Measurements from ENCODE around the gene CHST14. TPM values are rescaled to one million over a fixed set of nuclear protein-coding genes. Genes with fewer than 3 reads are reported as not detected.

Gene CHST14
- polyA plus RNA-seq, 2 of the 4 experiments (the other 2 are of a cell fraction), result 8.6 to 11.0 TPM

GRCh38 chr15:40472171-40472727 lies 1.5 kb downstream of the CHST14 start:
- H3K4me3 ChIP-seq, result peak overlapping the region; percentile 96
- WGBS (ENCODE audit: missing lambda C conversion rate), result 98% methylated on average over 6 of the region's 9 CpGs
- DNase-seq (ENCODE audit: low read depth in 1 of 2, low spot score in 1 of 2) (no peak), ATAC-seq (no peak), FAIRE-seq (no peak)
- peaks cover 12% of the 10 kb centered on the region for H3K4me1 ChIP-seq
- H3K9me3 ChIP-seq, result no peaks in the 10 kb centered on the region
- ChIA-PET CTCF (interaction anchor here (1.6 to 1.8 kb wide), 2 partner anchors 35 to 128 kb away, joined by 3 to 5 read pairs; no protein-coding TSS in a partner anchor), POLR2A (no interaction called here)
- peak overlapping the region in 1 of 2 experiments; percentile 98; a peak in 3 of 6 replicates for H3K27ac ChIP-seq
- TF ChIP-seq MAFK (IDR thresholded peaks at IDR 0.05; ENCODE audit: partially characterized antibody) (no peak), NR3C1 (IDR thresholded peaks at IDR 0.05) (no peak), HOXB5 (CRISPR knock-in tag; IDR thresholded peaks at IDR 0.05) (no peak), CBX2 (IDR thresholded peaks at IDR 0.05; ENCODE audit: borderline replicate concordance, low read depth) (no peak), CEBPB (IDR thresholded peaks at IDR 0.05) (no peak), RCOR1 (IDR thresholded peaks at IDR 0.05; ENCODE audit: low read depth, low read length) (no peak), HDAC2 (IDR thresholded peaks at IDR 0.05) (no peak), ZSCAN20 (CRISPR knock-in tag; IDR thresholded peaks at IDR 0.05) (no peak), KDM1A (IDR thresholded peaks at IDR 0.05; ENCODE audit: low read depth) (no peak), ZFP36 (IDR thresholded peaks at IDR 0.05; ENCODE audit: borderline replicate concordance, partially characterized antibody) (no peak), CBX8 (IDR thresholded peaks at IDR 0.05) (no peak), E2F6 (IDR thresholded peaks at IDR 0.05; ENCODE audit: borderline replicate concordance, low read depth) (no peak), JUN (IDR thresholded peaks at IDR 0.05) (no peak), ZNF302 (CRISPR knock-in tag; IDR thresholded peaks at IDR 0.05) (no peak), SMC3 (IDR thresholded peaks at IDR 0.05) (no peak), HOXB13 (CRISPR knock-in tag; IDR thresholded peaks at IDR 0.05; ENCODE audit: low read depth) (no peak)
- TF ChIP-seq, protein P1, sequence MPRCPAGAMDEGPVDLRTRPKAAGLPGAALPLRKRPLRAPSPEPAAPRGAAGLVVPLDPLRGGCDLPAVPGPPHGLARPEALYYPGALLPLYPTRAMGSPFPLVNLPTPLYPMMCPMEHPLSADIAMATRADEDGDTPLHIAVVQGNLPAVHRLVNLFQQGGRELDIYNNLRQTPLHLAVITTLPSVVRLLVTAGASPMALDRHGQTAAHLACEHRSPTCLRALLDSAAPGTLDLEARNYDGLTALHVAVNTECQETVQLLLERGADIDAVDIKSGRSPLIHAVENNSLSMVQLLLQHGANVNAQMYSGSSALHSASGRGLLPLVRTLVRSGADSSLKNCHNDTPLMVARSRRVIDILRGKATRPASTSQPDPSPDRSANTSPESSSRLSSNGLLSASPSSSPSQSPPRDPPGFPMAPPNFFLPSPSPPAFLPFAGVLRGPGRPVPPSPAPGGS (IDR thresholded peaks at IDR 0.05), result no peak
- TF ChIP-seq, protein P2, sequence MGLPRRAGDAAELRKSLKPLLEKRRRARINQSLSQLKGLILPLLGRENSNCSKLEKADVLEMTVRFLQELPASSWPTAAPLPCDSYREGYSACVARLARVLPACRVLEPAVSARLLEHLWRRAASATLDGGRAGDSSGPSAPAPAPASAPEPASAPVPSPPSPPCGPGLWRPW (IDR thresholded peaks at IDR 0.05), result no peak
- TF ChIP-seq, protein P3, sequence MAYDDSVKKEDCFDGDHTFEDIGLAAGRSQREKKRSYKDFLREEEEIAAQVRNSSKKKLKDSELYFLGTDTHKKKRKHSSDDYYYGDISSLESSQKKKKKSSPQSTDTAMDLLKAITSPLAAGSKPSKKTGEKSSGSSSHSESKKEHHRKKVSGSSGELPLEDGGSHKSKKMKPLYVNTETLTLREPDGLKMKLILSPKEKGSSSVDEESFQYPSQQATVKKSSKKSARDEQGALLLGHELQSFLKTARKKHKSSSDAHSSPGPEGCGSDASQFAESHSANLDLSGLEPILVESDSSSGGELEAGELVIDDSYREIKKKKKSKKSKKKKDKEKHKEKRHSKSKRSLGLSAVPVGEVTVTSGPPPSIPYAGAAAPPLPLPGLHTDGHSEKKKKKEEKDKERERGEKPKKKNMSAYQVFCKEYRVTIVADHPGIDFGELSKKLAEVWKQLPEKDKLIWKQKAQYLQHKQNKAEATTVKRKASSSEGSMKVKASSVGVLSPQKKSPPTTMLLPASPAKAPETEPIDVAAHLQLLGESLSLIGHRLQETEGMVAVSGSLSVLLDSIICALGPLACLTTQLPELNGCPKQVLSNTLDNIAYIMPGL (CRISPR knock-in tag; IDR thresholded peaks at IDR 0.05; ENCODE audit: borderline replicate concordance), result no peak
- H3K4me2 ChIP-seq, result peak overlapping the region; percentile 96

DNA sequence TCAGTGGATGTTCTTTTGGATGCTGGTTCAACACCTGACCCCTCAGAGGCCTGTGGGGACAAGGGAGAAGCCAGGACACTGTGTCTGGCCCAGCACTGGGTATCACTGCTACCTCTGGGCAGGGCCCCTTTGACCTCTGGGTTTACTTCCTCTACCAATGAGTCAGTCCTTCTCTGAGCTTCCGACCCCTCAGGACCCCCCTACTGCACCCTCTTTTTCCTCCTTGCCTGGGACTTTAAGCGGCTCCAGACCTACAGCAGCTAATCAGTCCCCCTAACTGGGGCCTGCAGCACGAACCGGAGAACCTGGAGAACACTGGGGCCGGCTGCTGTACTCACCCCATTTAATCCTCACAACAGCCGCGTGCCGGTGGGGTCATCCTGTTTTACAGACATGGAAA lies 3.8 kb downstream of the CHST14 start:
- H3K4me3 ChIP-seq, result no peak overlapping the region
- TF ChIP-seq PHF8 (IDR thresholded peaks at IDR 0.05; ENCODE audit: borderline replicate concordance, low read depth) (no peak), HOXB13 (CRISPR knock-in tag; IDR thresholded peaks at IDR 0.05; ENCODE audit: low read depth) (no peak), POLR2A (IDR thresholded peaks at IDR 0.05; ENCODE audit: low read length) (no peak), CTCF (IDR thresholded peaks at IDR 0.05) (no peak), EHF (CRISPR knock-in tag; IDR thresholded peaks at IDR 0.05) (no peak), ZNF302 (CRISPR knock-in tag; IDR thresholded peaks at IDR 0.05) (no peak), HEYL (CRISPR knock-in tag; IDR thresholded peaks at IDR 0.05) (no peak), SREBF2 (IDR thresholded peaks at IDR 0.05) (no peak), FOSB (CRISPR knock-in tag; IDR thresholded peaks at IDR 0.05) (no peak), HDAC2 (IDR thresholded peaks at IDR 0.05) (no peak), ZC3H11A (IDR thresholded peaks at IDR 0.05) (no peak), MYC (IDR thresholded peaks at IDR 0.05; ENCODE audit: borderline replicate concordance, low read length) (no peak), CBX8 (IDR thresholded peaks at IDR 0.05) (no peak), TFCP2L1 (CRISPR knock-in tag; IDR thresholded peaks at IDR 0.05) (no peak), KDM5A (IDR thresholded peaks at IDR 0.05) (no peak), EHMT2 (IDR thresholded peaks at IDR 0.05; ENCODE audit: low read depth) (no peak)
- TF ChIP-seq, protein P1 (IDR thresholded peaks at IDR 0.05), result no peak
- TF ChIP-seq, protein P2 (IDR thresholded peaks at IDR 0.05), result no peak

More for the DNA sequence above, 3.8 kb downstream of the CHST14 start:
- no peak overlapping the region for H3K27ac ChIP-seq
- FAIRE-seq (no peak), ATAC-seq (no peak), DNase-seq (ENCODE audit: low read depth in 1 of 2, low spot score in 1 of 2) (no peak)
- ChIA-PET POLR2A (no interaction called here), CTCF (no interaction called here)
- H3K9me3 ChIP-seq, result no peaks in the 10 kb centered on the region
- H3K4me2 ChIP-seq, result no peak overlapping the region
- peaks cover 12% of the 10 kb centered on the region for H3K4me1 ChIP-seq
- WGBS (ENCODE audit: missing lambda C conversion rate), result 85% methylated on average over 8 of the region's 8 CpGs
